Measurements from ENCODE around the gene HOXC12. TPM values are rescaled to one million over a fixed set of nuclear protein-coding genes. Genes with fewer than 3 reads are reported as not detected.

Gene HOXC12
- total RNA-seq, 4 donors from 2014 or later, result not detected

- Histone ChIP-seq H3K4me3 (no peak overlapping the region), H3K9me3 (no peaks in the 10 kb centered on the region), H3K27me3 (peaks cover 31 to 100% (median 71%) of the 10 kb centered on the region in 4 donors), H3K36me3 (no peaks in the 10 kb centered on the region), H3K4me1 (peaks cover 5 to 18% (median 8%) of the 10 kb centered on the region in 3 donors), H3K27ac (no peak overlapping the region)
- TF ChIP-seq POLR2A (IDR thresholded peaks at IDR 0.05), result no peak
- no peak for TF ChIP-seq CTCF (IDR thresholded peaks at IDR 0.05)
- no peak for DNase-seq
- intact Hi-C loops (cut with DNase I), result no loop called here
- 43 to 54% methylated on average over 4 of the region's 4 CpGs for WGBS, 2 donors
These were observed 22.7 kb upstream of the HOXC12 start for GRCh38 chr12:53931844-53932581.

DNA sequence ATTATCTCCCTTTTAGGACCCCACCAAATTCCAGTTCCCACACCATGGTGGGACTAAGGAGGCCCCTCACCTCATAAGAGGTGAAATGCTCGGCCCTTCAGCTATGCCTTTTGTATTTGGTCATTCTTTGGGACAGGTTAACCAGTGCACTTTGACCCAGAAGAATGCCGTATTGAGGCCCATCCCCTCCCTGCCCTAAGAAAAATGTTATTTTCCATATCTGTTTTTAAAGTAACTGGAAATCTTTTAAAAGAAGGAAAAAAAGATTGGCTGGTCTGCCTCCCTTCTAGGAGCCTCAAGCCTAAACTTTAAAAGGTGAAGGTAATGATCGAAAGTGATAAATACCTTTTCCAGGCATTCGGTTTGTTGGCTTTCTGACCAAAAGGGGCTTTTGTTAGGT is 21.8 kb upstream of the HOXC12 start:
- TF ChIP-seq POLR2A (IDR thresholded peaks at IDR 0.05) (no peak), CTCF (IDR thresholded peaks at IDR 0.05) (no peak)
- Histone ChIP-seq H3K4me1 (peaks cover 5 to 14% (median 8%) of the 10 kb centered on the region in 3 donors), H3K4me3 (no peak overlapping the region), H3K9me3 (no peaks in the 10 kb centered on the region), H3K36me3 (no peaks in the 10 kb centered on the region), H3K27ac (no peak overlapping the region), H3K27me3 (peaks cover 26 to 100% (median 70%) of the 10 kb centered on the region in 4 donors)
- WGBS, 2 donors, result 50 to 61% methylated on average over 4 of the region's 4 CpGs
- intact Hi-C loops (cut with DNase I), result no loop called here
- DNase-seq, result no peak

DNA sequence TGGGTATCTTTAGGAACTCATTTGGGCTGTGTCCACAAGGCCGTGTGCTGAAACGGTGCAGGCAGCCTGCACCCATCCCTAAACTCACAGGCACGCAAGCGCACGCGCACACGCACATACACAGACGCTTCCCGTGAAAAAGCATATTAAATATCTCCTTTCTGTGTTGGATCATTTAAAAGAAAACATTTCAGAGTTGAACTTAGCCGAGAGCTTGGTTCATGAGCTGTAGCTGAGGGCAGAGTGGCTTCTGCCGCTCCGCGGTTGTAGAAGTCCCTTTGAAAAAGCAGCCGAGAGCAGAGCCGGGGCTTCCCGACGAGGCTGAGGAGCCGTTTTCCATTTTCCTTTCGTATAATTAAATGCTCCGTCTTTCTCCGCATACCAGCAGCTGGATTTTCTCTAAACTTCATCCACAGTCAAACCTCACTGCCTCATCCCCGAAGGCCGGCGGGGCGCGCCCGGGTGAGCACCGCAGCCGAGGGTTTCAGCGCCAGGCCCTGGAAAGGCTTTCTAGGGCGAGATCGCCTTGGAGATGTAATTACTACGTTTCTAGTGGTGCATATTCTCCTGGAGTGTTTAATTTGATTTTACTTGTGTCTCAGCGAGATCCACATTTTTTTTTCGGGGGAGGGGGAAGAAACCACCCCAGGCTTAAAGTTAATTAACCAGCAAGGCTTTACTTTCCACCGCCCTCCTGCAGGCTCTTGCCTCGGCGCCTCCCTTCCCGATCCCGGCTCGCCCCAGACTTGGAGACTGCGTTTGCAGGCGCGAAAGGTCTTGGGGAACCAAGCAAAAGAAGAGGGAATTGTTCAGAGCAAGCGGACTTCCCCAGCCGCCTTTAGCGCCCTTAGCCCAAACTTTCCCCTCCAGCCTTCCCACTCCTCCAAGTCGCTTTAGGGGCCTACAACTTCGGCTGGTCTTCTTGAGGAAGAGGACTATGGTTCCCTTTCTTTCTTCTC is 19.0 kb upstream of the HOXC12 start:
- no peak for DNase-seq
- 11 to 14% methylated on average over 40 to 41 of the region's 49 CpGs for WGBS, 2 donors
- Histone ChIP-seq H3K4me1 (peaks cover 10 to 35% (median 17%) of the 10 kb centered on the region in 3 donors), H3K9me3 (no peaks in the 10 kb centered on the region), H3K4me3 (peak overlapping the region in 1 of 4 donors; percentile 29), H3K27ac (no peak overlapping the region), H3K27me3 (peaks cover 31 to 100% (median 66%) of the 10 kb centered on the region in 4 donors), H3K36me3 (no peaks in the 10 kb centered on the region)
- intact Hi-C loops (cut with DNase I), result no loop called here
- no peak for TF ChIP-seq POLR2A (IDR thresholded peaks at IDR 0.05)
- TF ChIP-seq CTCF (IDR thresholded peaks at IDR 0.05), result no peak

DNA sequence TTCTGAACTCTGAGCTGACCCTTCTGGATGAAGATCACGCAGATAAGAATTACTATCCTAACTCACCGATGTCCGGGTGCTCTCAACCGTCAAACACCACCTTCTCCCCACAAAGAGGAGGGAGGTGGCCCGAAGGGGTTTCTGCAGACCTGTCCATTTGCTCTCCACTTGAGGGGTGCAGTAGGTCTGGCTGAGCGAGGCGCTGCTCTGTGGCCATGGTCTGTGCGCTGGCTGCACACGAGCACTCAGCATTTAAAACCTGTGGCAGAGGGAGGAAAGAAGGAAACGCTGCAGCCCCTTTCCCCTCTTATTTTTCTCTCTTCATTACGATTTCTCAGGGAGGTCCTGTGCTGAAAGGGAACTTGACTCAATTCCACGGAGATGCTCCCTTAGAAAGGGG is 17.6 kb upstream of the HOXC12 start:
- Histone ChIP-seq H3K36me3 (no peaks in the 10 kb centered on the region), H3K27ac (no peak overlapping the region), H3K4me3 (no peak overlapping the region), H3K9me3 (no peaks in the 10 kb centered on the region), H3K27me3 (peaks cover 32 to 100% (median 58%) of the 10 kb centered on the region in 4 donors), H3K4me1 (peaks cover 10 to 35% (median 17%) of the 10 kb centered on the region in 3 donors)
- intact Hi-C loops (cut with DNase I), result no loop called here
- no peak for DNase-seq
- no peak for TF ChIP-seq CTCF (IDR thresholded peaks at IDR 0.05)
- WGBS, 2 donors, result 16 to 20% methylated on average over 5 to 10 of the region's 12 CpGs

Data from esophagus squamous epithelium (tissue), 5 donors.